NCI-H510A (cell line): ENCODE results near the gene TMC6.
"Not testable (repeated sequence)": the region's sequence is repeated elsewhere in the genome, so short reads cannot be mapped to it uniquely, and the experiment has no call there.

Experiments
- DNase-seq: peaks from one replicate; lab custom pipeline; 2025; lab: John Stamatoyannopoulos, UW

The TMC6 gene

DNA sequence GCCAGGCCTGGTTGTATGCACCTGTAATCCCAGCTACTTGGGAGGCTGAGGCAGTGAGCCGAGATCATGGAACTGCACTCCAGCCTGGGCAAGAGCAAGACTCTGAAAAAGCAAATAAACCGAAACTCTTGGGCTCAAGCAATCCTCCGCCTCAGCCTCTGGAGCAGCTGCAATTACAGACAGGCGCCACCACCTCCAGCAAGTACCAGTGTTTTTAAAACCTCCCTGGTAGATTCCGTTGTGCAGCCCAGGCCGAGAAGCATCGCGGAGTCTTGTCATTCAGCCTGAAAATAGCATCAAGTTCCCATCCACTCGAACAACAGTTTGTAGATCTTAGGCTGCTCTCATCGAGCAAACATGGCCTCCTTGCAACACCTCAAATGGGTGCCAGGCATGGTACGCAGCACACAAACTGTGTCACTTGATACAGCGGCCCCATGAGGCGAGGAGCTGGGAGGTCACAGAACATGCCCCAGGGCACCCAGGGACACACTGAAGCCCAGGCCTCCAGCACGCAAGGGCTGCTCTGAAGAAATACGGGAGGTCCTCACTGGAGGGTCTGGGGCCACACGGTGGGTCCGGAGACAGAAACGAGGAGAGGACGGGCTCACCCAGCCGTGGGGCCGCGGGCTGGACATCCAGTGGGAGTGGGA, 18.1 kb downstream of the TMC6 start:
- DNase-seq, result no peak

DNA sequence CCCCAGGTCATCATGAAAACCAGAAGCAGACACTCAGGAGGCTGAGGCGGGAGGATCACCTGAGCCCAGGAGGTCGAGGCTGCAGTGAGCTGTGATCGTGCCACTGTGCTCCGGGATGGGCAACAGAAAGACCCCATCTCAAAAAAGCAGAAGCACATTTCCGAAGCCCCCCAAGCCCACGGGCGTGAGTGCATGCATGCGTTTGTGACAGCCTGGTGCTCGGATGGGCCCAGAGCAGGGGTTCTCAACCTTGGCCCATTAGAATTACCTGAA, 19.1 kb downstream of the TMC6 start:
- DNase-seq, result no peak

DNA sequence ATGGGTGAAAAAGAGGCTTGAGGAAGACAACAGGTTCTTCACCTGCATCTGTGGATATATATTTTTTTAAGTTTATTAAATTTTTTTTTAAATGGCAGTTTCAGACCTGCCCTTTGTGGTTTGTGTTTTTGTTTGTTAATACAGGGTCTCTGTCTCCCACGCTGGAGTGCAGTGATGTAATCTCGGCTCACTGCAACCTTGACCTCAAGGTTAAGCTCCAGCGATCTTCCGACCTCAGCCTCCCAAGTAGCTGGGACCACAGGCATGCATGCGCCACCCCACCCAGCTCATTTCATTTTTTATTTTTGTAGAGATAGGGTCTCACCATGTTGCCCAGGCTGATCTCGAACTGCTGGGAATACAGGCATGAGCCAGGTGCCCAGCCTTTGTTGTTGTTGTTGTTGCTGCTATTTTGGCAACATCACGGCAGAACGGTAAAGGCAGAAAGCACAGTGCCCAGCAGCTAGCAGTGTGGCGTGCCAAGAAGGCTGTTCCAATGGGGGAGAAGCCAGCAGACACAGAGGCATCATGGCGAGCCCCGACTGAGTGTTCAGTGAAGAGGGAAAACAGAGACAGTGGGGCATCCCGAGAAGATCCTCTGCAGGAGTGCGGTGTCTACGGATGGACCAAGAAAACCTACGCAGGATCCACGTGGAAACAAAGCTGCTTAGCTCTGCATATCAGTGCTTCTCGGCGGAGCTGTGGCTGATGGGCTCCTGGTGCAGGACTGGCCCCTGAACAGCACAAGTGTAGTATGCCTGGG, 19.6 kb downstream of the TMC6 start:
- DNase-seq, result no peak

DNA sequence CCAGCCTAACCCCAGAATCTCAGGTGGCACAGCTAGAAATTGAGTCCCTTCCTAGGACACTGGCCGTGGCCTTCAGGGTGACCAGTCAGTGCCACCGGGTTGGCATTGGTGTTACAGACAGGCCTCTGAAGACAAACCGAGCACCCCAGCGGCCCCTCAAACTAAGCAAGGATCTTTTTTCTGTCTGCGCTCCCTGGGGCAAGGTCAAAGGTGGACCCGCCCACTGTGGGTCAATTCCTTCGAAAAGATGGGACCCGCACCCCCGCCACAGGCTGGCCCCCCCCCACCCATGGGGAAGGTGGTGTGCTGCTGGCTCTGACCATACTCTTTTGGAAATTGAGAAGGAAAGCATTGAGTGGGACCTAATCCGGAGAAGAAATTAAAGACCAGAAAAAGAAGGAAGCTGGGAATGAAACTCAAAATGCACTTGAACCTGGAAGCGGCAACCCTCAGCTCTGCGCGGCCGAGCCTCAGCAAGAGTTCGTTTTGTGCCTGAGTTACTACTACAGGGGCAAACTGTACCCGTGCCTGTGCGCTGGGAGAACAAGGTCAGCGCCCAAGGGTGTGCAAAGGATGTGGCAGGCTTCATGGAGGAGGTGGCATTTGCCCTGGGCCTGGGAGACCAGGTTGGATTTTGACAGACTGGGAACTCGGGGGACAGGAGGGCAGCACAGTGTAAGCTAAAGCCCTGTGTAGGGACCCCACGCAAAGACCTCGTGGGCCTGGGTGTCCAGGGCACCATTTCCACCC, 20.4 kb downstream of the TMC6 start:
- no peak for DNase-seq

DNA sequence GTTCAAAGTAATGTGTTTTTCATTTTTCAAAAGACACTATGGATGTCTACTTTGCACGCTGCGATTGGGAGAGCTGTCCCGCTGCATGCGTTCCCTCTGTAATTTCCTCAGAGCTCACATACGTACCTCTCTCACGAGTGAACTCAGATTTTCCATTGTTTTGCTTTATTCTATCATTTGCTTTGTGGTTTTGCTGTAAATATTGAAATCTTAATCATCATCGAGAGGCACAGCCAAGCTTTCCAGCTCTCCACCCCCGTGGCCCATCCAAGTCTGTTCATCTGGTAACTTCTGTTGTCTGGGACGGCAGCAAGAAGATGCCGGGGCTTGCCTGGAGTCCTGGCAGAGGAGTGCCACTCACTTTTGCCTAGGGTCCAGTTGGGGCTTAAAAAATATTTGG, 21.1 kb downstream of the TMC6 start:
- DNase-seq, result no peak

DNA sequence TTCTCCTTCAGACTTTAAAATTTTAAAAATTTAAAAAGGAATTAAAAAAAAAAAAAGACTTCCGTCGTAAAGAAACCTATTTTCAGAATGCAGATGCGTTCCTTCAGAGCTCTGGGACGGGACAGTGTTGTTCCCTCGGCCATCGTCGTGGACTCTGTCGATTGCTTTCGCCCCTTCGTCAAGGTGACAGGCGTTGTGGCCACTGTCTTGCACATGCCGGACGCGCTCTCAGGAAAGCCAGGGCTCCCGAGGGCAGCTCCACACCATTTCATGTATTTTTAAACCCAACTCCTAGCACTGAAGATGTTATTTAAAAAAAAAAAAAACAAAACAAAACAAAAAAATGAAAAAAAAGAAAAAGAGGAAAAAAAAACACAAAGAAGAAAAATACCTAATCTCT, 22.3 kb downstream of the TMC6 start:
- no peak for DNase-seq

DNA sequence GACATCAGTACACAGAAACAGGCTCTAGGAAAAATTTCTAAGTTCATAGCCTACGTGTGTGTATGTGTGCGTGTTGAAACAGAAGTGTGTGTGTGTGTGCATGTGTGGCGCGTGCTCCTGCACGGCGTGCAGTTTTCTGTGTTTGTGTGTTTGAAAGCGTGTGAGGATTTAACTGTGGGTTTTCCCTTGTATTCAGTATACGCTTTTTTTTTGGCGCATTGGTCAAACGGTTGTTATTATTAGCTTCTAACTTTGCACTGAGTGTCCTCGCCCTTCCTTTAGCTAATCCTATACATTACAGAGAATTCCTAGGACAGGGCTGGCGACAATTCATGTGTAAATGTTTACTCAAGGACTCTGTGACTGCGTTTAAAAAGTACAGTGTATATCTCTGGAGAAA, 23.0 kb downstream of the TMC6 start:
- no peak for DNase-seq

DNA sequence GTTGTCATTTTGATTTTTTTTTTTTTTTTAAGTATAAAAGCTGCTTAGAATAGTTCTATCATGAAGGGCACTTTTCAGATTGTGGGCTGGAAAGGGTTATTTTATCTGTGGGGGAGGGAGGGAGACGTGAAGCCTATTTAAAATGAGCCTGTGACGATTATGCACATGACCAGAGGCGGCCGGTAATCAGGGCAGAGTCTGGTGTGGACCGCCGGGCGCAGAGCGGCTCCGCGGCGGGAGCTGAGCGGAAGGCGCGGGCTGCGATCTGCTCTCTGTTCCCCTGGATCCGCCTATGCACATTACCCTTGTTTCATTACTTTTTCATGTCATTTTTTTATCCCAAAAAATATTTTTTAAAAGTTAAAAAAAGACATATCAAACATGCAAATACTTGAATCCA, 23.5 kb downstream of the TMC6 start:
- no peak for DNase-seq

DNA sequence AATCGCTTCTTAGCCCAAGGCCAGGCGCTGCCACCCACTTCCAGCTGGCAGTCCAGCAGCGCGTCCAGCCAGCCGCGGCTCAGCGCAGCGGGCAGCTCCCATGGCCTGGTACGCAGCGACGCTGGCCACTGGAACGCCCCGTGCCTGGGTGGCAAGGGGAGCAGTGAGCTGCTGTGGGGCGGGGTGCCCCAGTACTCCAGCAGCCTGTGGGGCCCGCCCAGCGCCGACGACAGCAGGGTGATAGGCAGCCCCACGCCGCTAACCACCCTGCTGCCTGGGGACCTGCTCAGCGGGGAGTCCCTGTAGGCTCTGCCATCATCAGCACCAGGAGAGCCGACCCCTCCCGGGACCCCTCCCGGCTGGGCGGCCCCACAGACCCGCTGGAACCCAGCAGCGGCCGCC, 24.0 kb downstream of the TMC6 start:
- DNase-seq, result no peak

DNA sequence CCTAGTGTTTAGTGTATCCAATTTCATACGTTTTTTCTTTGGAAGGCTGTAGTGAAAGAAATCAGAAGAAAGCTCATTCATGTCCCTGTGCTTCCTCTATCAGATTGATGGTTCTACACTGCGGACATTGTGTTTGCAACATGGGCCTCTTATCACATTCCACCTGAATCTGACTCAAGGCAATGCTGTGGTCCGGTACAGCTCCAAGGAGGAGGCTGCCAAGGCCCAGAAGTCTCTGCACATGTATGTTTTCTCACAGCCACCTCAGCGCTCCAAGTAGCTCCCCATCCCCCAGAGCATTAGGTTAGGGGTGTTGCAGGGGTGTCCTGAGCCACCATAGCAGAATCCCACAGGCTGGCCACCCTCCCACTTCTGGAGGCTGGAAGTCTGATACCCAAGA, 25.2 kb downstream of the TMC6 start:
- DNase-seq, result no peak

DNA sequence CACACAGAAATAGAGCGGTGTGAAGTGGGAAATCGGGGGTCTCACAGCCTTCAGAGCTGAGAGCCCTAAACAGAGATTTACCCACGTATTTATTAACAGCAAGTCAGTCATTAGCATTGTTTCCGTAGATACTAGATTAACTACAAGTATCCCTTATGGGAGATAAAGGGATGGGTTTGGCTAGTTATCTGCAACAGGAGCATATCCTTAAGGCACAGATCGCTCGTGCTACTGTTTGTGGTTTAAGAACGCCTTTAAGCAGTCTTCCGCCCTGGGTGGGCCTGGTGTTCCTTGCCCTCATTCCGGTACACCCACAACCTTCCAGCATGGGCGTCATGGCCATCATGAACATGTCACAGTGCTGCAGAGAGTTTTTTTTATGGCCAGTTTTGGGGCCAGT, 27.0 kb downstream of the TMC6 start:
- DNase-seq, result no peak

DNA sequence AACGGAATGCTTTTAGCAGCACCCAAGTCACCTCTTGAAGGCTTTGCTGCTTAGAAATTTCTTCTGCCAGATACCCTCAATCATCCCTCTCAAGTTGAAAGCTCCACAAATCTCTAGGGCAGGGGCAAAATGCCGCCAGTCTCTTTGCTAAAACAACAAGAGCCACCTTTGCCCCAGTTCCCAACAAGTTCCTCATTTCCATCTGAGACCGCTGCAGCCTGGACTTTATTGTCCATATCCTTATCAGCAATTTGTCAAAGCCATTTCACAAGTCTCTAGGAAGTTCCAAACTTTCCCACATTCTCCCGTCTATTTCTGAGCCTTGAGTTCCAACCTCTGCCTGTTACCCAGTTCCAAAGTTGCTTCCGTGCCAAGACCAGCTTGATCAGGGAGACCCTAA, 27.4 kb downstream of the TMC6 start:
- no peak for DNase-seq

DNA sequence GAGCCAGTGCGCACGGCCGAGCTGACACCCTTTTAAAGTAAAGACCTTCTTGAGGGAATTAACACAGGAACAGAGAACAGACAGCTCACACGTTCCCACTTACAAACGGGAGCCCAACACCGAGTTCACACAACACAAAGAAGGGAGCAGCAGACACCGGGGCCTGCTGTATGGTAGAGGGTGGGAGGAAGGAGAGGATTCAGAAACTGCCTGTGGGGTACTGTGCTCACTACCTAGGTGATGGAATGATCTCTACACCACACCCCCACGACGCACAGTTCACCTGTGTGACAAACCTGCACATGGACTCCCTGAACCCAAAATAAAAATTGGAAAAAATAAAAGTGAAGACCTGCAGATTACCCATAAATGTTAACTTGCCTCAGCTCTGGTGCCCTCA, 32.5 kb downstream of the TMC6 start:
- no peak for DNase-seq

DNA sequence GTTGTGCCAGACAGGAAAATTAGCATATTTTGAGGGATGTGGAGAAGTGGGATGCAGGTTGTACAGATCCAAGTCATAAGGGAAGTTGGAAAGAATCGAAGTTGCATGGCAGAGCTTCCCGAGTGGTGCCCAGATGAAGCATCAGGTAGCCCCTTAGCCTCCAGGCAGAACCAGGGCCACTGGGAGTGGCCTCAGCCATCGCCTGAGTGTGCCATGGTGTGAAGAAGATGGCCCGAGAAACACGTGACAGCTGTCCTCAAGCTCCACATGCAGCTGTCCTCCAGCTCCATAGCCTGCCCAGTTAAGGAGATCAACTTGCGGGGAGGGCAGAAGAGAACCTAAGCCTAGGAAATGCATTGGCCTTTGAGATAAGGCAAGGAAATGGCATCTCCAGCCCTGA, 33.5 kb downstream of the TMC6 start:
- no peak for DNase-seq

DNA sequence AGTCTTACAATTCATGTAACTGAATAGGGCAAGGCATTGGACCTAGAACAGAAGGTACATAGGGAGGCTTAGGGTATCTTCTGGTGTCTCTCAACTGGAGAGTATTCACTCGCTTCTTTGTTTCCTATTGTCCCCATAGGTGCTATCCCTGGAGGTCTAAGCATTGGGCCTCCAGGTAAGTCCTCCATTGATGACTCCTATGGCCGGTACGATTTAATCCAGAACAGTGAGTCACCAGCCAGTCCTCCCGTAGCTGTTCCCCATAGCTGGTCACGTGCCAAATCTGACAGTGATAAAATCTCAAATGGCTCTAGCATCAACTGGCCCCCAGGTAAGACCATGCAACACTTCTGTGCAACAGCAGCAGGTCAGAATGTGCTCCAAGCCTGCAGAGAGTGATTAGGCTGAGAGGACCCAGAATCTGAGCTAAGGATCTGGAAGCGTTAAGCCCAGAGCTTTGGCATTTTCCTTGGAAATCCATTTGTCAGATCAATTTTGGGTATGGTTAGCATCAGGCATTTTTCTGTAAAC, 35.7 kb downstream of the TMC6 start:
- no peak for DNase-seq

DNA sequence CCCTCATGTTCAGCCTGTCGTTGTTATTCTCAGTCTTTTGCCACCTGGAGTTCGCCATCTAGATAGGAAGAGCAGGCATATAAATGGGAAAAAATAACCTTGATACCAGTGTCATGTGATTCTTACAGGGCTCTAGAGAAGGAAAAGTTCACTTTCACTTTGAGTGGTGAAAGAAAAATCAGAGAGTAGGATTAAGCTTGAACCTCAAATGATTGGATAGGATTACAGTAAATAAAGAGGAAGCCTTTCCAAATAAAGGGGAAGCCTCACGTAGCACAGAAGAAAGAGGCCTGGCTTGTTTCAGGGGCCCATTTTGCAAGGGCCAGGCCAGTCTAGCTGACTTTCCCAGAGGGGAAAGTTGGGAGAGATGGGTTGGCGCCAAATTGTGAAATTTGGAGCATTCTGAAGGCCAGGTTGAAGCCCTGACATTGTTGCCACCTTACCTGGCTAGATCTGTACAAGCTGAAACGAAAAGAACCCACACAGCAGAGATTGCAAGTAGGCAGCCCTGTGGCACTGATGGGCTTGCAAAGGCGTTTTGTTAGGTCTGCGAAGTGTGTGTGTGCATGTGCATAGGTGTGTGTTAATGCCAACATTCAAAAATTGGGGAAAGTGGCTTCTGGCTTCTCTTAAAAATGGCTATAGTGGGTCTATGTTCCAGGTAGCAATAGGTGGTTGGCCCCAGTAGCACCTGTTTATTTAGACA, 38.8 kb downstream of the TMC6 start:
- no peak for DNase-seq

DNA sequence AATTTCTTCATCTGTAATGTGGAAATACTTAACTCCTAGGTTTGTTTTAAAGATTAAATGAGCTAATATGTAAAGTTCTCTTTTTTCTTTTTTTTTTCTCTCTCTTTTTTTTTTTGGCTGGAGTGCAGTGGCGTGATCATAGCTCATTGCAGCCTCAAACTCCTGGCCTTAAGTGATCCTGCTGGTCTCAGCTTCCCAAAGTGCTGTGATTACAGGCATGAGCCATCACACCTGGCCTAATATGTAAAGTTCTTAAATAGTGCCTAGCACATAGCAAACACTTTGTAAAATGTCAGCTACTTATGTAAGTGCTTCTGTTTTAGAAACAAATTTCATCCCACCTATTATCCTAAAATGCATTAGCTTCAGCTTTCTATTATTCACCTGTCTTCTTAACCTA, 40.0 kb downstream of the TMC6 start:
- DNase-seq, result no peak

DNA sequence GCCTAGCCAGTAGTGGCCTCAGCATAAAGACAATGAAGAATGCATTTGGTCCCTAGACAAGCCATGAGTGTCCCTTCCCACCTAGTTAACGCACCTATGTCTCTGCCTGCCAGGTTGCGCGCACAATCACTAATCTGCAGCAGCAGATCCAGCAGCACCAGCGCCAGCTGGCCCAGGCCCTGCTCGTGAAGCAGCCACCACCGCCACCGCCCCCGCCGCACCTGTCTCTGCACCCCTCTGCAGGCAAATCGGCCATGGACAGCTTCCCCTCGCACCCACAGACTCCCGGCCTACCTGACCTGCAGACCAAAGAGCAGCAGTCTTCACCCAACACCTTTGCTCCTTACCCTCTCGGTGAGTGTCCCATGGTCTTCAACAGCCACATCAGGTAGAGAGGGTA, 41.8 kb downstream of the TMC6 start:
- DNase-seq, result no peak

DNA sequence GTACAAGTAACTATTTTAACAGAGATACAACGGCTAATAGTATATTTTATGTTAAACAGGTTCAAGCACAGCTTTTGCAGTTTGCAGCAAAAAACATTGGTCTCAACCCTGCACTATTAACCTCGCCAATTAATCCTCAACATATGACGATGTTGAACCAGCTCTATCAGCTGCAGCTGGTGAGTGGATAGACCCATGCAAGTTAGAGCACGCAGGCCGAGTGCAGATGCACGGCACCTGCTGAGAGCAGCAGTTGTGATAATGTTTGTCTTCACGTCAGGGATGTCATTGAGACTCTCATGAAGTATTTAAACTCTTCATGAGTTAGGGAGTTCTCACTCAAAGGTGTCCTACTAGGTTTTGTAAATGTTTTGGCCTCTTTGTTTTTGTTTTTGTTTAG, 45.6 kb downstream of the TMC6 start:
- peak; percentile 81 for DNase-seq

DNA sequence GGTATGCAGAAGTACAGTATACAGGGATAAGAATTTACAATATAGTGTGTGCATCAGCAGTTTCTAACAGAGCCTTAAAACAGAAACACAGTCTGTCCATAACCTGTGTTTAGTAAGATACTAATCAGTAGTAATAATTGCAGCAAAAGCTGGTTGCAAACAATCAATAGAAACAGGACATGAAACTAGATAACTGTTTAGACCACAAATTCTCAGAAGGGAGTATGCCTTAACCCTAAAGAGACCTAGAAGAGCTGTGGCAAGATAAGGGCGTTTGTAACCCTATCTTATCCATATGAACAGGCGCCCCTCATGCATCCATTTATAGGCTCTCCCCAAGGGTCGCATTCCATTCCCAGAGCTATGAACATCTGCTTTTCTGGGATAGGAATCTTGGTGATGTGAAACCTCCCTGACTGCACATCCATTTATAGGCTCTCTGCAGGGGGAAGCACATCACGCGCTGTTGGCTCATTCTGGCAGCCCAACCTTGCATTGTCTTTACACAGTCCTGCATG, 46.1 kb downstream of the TMC6 start:
- not testable (repeated sequence) for DNase-seq

DNA sequence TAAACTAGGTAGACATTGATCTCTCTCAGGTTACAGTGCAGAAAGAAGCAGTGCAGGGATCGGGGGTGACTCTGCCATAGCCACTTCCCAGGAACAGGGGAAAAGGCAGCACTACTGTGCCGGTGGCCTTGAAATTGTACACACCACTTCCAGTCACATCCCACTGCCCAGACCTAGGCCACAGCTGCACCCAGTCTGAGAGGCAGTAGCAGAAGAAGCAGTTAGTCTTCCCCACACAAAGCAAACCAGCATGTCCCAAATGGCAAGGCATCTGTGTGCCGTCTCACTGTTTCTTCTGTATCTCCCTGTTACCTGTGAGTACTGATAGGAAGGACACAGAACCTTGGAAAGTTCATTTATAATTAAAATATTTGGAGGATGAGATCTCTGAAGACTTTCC, 47.0 kb downstream of the TMC6 start:
- no peak for DNase-seq

DNA sequence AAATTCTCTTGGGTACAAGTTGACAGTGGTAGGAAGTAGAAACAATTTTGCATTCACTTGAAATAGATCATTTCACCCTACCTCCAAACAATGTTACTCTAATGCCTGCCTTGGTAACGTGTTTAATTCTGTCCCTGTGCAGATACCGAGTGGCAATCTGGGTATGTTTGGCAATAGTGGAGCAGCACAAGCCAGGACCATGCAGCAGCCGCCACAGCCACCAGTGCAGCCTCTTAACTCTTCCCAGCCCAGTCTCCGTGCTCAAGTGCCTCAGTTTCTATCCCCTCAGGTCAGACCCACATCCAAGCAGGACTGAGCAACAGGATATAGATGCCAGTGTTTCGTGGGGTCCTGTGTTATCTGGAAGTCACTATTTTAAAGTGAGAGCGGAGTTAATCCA, 49.3 kb downstream of the TMC6 start:
- DNase-seq, result no peak
